NCI-H2227 (cell line): ENCODE measurements around the gene PYY.
A peak's percentile ranks its signal among the peaks of the same experiment; 100 is the strongest.

Source experiments
- DNase-seq: peaks from one replicate; lab custom pipeline; 2025; ENCODE audit not compliant: unreplicated experiment; lab: John Stamatoyannopoulos, UW

The PYY gene

GRCh38 chr17:43917348-43918025, 36.3 kb downstream of the PYY start:
- no peak for DNase-seq

DNA sequence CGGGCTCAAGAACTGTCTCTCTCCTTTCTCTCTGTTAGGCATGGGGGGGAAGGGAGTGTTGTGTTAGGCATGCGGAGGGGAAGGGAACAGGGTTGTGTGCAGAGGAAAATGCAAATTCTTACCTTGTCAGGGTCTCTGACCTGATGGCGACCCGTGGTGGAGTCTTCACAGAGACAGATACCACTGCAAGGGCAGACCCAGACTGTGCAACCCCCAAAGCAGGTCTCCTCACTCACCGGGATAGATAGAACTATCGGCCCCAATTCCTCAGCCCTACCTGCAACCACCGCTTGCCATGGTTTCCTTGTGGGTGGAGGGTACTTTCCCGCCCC, 36.8 kb downstream of the PYY start:
- no peak for DNase-seq

DNA sequence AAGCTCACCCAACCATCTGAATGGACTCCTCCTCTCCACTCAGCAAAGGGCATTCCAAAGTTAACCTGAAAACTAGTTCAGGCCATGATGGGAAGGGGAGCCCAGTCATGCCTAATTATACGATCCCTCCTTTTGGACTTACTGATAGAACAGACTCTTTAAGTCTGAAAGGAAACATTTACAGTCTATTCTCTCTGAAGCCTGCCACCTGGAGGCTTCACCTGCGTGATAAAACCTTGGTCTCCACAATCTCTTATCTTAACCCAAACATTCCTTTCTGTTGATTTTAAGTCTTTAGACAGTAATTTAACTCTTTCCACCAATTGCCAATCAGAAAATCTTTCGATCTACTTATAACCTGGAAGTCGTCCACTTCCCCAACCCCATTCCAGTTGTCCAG, 37.4 kb downstream of the PYY start:
- DNase-seq, result no peak

DNA sequence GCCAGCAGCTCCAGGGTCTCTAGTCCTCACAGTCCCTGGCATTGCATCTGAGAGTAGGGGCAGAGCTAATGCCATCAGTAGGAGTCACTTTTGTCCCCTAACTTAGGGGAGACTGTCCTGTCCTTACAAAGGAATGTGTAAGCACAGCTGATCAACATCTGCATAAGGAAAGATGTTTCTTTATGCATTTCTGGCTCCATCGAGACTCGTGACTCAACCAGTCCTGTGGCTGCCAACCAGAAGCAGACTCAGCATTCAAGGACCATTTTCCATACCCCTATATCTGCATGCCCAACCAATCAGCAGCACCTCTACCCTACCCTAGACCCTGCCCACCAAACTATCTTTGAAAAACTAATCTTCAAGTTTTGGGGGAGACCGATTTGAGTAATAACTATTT, 38.2 kb downstream of the PYY start:
- no peak for DNase-seq

DNA sequence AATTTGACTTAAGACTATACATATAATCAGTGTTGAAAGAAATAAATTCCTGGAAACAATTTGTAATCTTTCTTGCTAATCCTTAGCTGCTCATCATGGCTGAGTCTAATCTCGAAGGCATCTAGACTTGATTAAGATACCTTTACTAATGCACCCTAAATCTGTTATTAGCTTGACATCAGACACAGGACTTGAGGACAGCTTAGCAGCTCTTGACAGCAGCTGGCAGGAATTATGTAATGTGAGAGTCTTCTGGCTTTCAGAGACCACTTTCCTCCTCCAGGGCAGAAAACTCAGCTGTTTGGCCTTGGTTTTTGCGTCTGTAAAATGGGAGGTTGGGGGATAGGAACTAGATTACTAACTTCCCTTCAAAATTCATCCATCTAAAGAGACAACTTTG, 39.3 kb downstream of the PYY start:
- no peak for DNase-seq

- no peak for DNase-seq
Observed at GRCh38 chr17:43913584-43913983, 40.2 kb downstream of the PYY start.

GRCh38 chr17:43912635-43913304, 41.0 kb downstream of the PYY start:
- no peak for DNase-seq

DNA sequence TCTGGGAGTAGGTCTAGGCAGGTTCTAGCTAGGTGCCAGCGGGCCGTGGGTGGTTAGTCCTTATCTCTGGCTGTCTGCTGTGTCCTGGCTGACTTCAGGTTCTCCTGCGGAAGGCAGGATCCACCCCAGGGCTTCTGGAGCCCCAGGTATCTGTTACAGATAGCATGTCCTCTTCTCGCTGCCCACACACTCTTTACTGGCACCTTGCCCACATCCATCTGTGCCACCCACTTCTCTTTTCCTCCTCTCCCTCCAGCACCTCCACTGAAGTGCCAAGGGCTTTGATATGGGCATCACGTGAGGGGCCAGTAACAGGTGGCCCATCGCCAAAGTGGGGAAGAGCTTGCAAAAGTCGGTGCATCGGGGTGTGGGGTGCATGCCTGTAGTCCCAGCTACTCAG, 41.8 kb downstream of the PYY start:
- DNase-seq, result no peak

DNA sequence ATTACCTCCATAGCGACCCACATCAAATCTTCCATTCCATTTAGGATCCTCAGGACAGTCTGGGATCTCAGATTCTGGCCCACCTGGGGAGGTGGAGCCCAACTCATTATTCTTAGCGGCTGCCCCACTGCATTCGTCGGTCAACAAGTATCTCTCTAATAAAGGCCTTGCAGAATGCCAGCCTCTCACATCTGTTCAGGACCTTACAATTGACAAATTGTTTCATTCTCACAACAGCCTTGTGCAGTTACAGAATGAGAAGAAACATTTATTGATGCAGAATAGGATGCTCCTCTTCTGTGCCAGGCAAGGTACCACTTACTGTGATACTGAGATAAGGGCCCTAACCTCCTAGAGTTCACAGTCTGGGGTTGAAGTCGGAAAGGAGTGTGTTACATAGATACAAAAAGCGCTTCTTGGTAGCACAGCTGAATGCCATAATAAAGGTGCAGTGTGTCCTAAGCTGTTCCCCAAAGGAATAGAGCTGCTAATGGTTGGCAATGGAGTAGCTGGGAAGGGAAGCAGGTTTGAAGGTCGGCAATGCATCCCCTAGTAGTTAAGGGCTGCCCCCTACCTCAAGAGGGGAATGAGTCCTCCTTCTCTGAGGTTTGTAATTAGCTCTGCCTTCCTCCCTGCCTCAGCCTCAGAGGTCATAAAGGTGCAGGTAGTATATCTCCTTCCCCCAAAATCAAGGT, 44.1 kb downstream of the PYY start:
- DNase-seq, result no peak

DNA sequence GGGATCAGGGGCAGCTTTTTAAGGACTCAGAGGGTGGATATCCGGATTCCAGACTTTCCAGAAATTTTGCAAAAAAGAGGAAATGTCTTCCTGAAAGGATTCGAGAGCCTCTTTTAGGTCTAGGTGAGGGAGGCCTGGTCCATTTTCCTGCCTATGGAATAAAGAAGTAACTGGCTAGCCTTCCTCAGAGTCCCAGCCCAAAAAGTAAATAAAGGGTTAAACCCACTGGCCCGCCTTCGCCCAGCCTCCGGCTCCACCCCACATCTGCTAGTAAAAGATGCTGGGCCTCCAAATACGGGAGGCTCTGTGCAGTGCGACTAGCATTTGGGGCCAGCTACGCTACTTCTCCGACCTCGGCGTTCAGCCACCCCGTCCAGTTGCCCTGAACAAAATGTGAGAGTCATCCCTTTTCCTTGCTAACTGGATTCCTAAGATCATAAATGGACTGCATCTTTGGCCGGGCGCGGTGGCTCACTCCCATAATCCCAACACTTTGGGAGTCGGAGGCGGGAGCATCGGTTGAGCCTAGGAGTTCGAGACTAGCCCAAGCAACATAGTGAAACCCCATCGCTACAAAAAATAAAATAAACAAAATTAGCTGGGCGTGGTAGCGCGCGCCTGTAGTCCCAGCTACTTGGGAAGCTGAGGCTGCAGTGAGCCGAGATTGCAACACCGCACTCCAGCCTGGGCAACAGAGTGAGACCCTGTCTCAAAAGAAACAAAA, 45.6 kb downstream of the PYY start:
- peak; percentile 86 for DNase-seq

DNA sequence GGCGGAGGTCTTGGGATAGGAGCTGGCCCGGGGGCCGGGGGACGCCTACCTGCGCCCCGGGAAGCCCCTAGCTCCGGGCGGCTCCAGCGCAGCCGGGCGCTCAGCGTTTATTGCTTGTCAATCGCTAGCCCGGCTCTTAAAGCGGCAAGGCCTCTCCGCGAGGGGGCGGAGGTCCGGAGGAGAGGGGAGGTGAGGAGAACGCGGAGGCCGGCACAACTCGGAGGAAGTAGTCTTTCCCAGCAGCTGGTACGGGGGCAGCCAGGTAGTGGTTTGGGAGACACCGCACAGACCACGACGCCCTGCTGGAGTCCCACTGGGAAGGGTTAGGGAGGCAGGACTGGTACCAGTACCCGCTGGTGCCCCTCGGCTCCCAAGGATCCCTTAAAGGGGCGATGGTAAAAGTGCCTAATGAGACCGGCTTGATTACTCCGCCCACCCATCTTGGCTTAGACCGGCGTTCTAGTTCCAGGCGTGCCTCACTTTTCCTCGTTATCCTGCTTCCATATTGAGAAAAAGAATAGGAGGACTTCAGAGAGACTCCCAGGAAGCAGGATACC, 46.2 kb downstream of the PYY start, which contains the start of gene MPP2:
Gene MPP2, minus strand, starts transcription at position 112 of the 557 bp plus-strand sequence. CDS start 3,076 bp downstream, outside the sequence.
- DNase-seq, result peak; percentile 89

DNA sequence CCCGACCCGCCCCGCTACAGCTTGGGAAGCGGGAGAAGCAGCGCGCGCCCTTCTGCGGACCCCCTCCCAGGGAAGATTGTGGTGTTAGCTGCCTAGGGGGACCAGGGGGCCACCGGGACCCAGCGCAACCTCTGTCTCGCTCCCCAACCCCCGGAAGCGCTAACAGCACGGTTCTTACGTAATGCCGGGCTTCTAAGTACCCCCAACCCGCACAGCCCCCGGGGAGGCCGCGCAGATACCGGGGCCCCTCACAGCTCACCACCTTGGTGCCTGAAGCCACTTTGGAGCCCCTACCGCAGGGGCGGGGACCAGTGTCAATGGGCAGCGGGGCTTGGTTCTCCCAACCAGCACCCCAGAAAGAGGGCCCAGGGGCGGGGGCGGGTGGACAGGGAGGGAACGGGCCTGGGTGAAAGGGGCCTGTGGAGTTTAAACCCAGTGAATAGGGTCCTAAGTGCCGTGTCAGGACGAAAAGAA, 46.8 kb downstream of the PYY start:
- no peak for DNase-seq

DNA sequence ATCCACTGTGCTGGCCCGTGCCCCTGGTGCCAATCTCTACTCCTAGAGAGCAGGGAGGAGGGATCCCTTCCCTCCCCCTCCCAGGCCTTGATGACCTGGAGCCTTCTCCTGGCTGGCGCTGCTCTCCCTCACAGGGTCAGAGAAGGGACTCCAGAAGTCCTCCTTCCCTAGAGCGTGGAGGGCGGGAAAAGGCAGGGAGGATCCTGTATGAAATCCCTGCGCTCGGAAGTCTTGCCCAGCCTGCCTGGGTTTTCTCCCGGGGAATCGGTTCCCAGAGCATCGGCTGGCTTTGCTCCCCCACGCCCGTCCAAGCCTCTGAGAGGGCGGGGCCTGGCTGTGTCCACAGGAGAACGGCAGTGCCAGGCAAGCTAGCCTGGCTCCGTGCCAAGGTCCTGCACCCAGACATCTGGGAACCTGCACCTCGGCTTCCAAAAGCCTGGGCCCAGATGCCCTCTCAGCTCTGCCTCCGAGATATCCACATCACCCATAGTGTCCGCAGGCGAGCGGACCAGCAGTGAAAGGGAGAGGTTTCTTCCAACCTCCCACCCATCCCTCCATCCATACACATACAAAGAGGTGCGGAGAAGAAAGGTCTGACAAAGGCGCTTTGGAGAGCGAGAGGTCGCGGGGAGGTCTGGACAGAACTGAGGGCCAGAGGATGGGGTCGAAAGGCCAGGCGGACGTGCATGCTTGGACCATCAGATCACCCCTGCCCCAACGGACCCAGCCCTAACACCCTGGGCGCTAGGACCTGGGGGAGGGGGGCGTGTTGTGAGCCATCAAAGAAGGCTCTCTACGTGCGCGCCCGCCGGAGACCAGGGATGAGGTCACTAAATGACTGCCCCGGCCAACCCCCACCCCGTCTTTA, 47.5 kb downstream of the PYY start:
- DNase-seq, result peak; percentile 85

DNA sequence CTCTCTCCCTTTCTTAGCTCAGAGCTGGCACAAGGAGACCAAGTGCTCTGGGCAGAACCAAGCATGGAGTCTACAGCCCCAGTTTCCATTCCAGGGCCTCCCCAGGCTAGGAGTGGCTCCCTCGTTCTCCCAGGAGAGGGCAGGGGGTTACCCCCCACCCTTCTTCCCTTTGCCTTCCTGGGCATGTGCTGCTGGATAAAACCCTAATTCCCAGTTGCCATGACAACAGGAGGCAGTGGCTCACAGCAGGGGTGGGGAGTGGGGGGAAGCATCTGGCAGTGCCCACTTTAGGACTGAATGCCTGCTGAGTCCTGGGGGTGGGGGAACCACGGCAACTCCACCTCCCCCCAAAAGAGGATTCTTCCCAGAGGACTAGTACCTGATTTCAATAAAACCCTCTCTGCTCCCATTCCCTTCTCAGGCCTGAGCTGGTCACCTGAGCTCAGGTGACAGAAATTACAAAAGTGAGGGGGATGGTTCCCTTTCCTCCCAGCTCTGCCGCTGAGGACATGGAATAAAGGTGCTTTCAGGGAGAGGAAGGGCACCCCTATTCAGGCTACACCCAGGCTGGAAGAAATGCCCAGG, 48.2 kb downstream of the PYY start:
- DNase-seq, result peak; percentile 79
